GM12878 (cell line): ENCODE results near the gene SPRY4. TPM values are rescaled to one million over a fixed set of nuclear protein-coding genes. Genes with fewer than 3 reads are reported as not detected.

Experiments
- ATF7 ChIP-seq: fragments of 450-650 bp; IDR thresholded peaks from 2 replicates; pipeline ENCODE4 v1.6.1; 2016; ENCODE audit warnings: low read depth, mild to moderate bottlenecking
- CBFB ChIP-seq: IDR thresholded peaks from 2 replicates; pipeline ENCODE4 v1.6.1; 2016; ENCODE audit warnings: antibody characterized with exemption, low read depth
- EED ChIP-seq: sonication (generic); IDR thresholded peaks from 2 replicates; pipeline ENCODE4 v1.6.1; 2016; ENCODE audit warnings: antibody characterized with exemption, low read depth
- ESRRA ChIP-seq: IDR thresholded peaks from 2 replicates; pipeline ENCODE4 v1.6.1; 2012; ENCODE audit warnings: mild to moderate bottlenecking, low read length, improper control_type of control experiment
- FOS ChIP-seq: IDR thresholded peaks from 3 replicates; pipeline ENCODE4 v1.6.1; 2011; ENCODE audit warnings: borderline replicate concordance; ENCODE audit not compliant: insufficient read length; ENCODE audit errors: extremely low read depth
- HDGF ChIP-seq: fragments of 450-650 bp; IDR thresholded peaks from 2 replicates; pipeline ENCODE4 v1.6.1; 2016; ENCODE audit warnings: antibody characterized with exemption
- JUNB ChIP-seq: IDR thresholded peaks from 2 replicates; pipeline ENCODE4 v1.6.1; 2016; ENCODE audit warnings: antibody characterized with exemption, mild to moderate bottlenecking
- NFYB ChIP-seq: IDR thresholded peaks from 2 replicates; pipeline ENCODE4 v1.6.1; 2011; ENCODE audit warnings: low read depth, mild to moderate bottlenecking, low read length, improper control_type of control experiment, moderate library complexity; ENCODE audit not compliant: insufficient read depth
- NR2C2 ChIP-seq: IDR thresholded peaks from 2 replicates; pipeline ENCODE4 v1.6.1; 2011; ENCODE audit warnings: borderline replicate concordance, low read depth; ENCODE audit not compliant: control insufficient read depth, insufficient read length
- POLR2AphosphoS2 ChIP-seq: IDR thresholded peaks from 2 replicates; pipeline ENCODE4 v1.6.1; 2011; ENCODE audit warnings: low read depth, mild to moderate bottlenecking, low read length, improper control_type of control experiment, moderate library complexity
- RFX5 ChIP-seq: IDR thresholded peaks from 2 replicates; pipeline ENCODE4 v1.6.1; 2011; ENCODE audit warnings: low read depth, low read length, improper control_type of control experiment
- SRF ChIP-seq, 2 experiments: IDR thresholded peaks; 2 replicates each; pipeline ENCODE4 v1.6.1; 2011; ENCODE audit warnings: low read depth in 2 of 2, low read length in 2 of 2, mild to moderate bottlenecking in 1 of 2, moderate library complexity in 1 of 2
- STAT1 ChIP-seq: fragments of 450-650 bp; conservative IDR thresholded peaks from 2 replicates; pipeline ENCODE4 v1.6.1; 2014; ENCODE audit warnings: antibody characterized with exemption, mild to moderate bottlenecking
- SUZ12 ChIP-seq: fragments of 200-600 bp; sonication (generic); IDR thresholded peaks from one replicate; pipeline ENCODE4 v1.6.1; 2018; ENCODE audit warnings: antibody characterized with exemption, mild to moderate bottlenecking; ENCODE audit not compliant: unreplicated experiment
- ZNF207 ChIP-seq: fragments of 450-650 bp; IDR thresholded peaks from 2 replicates; pipeline ENCODE4 v1.6.1; 2014; ENCODE audit warnings: antibody characterized with exemption, mild to moderate bottlenecking, borderline replicate concordance
- polyA plus RNA-seq, 11 experiments: library from polyadenylated mRNA; depleted of rRNA in 4 of 11; unstranded in 6 of 11; stranded (reverse) in 5 of 11; fragments of >200 nt; fragmentation: Nextera tagmentation in 4 of 11; fragmentation: Illumina TruSeq in 1 of 11; extraction: Ambion mirVana in 4 of 11; extraction: Trizol in 1 of 11; gene quantifications; 1 replicate in 1 of 11; 2 replicates in 10 of 11; pipeline versions ENCODE4 v1.2.1 to v1.2.3, GENCODE V29; 2011 to 2016; ENCODE audit warnings: inconsistent platforms in 2 of 11, missing spikeins in 2 of 11, low read depth in 1 of 11
- total RNA-seq, 4 experiments: library from RNA; depleted of rRNA in 3 of 4; stranded (reverse); fragments of >200 nt in 3 of 4; fragmentation: Illumina TruSeq in 1 of 4; extraction: Trizol in 1 of 4; gene quantifications; 2 replicates each; pipeline versions ENCODE4 v1.2.1 to v1.2.3, GENCODE V29; 2013 to 2021
- TF ChIP-seq, protein P1 (sequence below): fragments of 450-650 bp; conservative IDR thresholded peaks from 2 replicates; pipeline ENCODE4 v1.6.1; 2017; ENCODE audit warnings: mild to moderate bottlenecking, moderate library complexity
- TF ChIP-seq, protein P2 (sequence below): IDR thresholded peaks from 2 replicates; pipeline ENCODE4 v1.6.1; 2011; ENCODE audit warnings: borderline replicate concordance, low read depth, mild to moderate bottlenecking, moderate library complexity, mixed read lengths, low read length; ENCODE audit not compliant: insufficient read depth; ENCODE audit errors: extremely low read length
- TF ChIP-seq, protein P3 (sequence below), 3 experiments: IDR thresholded peaks in 2 of 3; conservative IDR thresholded peaks in 1 of 3; 2 replicates each; pipeline ENCODE4 v1.5.1; 2011; ENCODE audit warnings: low read depth in 3 of 3, low read length in 3 of 3, mild to moderate bottlenecking in 3 of 3, control low read depth in 2 of 3, moderate library complexity in 2 of 3, inconsistent platforms in 1 of 3, mixed read lengths in 1 of 3; ENCODE audit not compliant: control insufficient read depth in 2 of 3, insufficient read depth in 1 of 3; ENCODE audit errors: extremely low read depth in 1 of 3
- TF ChIP-seq, protein P4 (sequence below): fragments of 450-650 bp; IDR thresholded peaks from 2 replicates; pipeline ENCODE4 v1.6.1; 2017; ENCODE audit warnings: low read depth, mild to moderate bottlenecking, moderate library complexity
- TF ChIP-seq, protein P5 (sequence below): fragments of 450-650 bp; IDR thresholded peaks from 2 replicates; pipeline ENCODE4 v1.6.1; 2018; ENCODE audit warnings: mild to moderate bottlenecking, low read depth, moderate library complexity; ENCODE audit not compliant: partially characterized antibody

The SPRY4 gene
- total and polyA plus RNA-seq, 10 of the 15 experiments (the other 5 are each of a cell fraction or from before 2014, with no cell fraction given): 0.04 to 1.4 (median 0.18) TPM; not detected in 1

DNA sequence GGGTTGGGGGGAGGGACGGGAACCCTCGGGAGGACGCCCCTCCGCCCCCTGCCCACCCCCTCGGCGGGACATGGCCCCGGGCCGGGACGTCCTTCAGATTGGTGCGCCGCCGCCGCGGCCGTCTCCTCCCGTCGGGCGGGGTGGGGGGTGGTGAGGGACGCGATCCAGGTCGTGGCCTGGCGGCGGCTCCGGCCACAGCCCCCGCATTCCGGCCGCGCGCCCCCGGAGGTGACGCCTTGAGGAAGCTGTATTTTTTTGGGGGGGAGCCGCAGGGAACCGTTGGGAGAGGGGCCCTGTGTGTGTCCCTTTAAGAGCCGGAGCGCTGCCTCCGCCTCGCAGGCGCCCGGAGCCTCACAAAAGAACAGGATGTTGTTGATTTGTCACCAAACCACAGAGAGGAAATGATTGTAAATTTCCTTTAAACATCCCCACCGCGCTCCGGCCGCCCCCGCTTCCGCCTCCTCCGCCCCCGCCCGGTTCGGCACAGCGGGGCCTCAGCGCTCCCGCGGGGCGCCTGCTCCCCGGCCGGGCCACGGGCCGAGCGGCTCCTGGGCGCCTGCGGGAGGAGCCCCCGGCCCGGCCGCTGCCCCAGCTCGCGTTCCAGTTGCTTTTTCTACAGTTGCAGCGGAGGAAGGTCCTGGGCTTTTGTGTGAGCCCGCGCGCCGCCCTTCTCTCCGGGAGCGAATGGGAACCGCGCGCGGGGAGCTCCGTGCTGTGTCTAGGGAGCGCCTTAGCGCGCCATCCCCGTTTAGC, 32.1 kb upstream of the SPRY4 start (continued):
- TF ChIP-seq, protein P1, sequence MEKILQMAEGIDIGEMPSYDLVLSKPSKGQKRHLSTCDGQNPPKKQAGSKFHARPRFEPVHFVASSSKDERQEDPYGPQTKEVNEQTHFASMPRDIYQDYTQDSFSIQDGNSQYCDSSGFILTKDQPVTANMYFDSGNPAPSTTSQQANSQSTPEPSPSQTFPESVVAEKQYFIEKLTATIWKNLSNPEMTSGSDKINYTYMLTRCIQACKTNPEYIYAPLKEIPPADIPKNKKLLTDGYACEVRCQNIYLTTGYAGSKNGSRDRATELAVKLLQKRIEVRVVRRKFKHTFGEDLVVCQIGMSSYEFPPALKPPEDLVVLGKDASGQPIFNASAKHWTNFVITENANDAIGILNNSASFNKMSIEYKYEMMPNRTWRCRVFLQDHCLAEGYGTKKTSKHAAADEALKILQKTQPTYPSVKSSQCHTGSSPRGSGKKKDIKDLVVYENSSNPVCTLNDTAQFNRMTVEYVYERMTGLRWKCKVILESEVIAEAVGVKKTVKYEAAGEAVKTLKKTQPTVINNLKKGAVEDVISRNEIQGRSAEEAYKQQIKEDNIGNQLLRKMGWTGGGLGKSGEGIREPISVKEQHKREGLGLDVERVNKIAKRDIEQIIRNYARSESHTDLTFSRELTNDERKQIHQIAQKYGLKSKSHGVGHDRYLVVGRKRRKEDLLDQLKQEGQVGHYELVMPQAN: peak; percentile 78
- TF ChIP-seq SRF (IDR thresholded peaks at IDR 0.05; ENCODE audit: low read depth in 2 of 2, low read length in 2 of 2) (no peak), NR2C2 (no peak), SUZ12 (no peak), HDGF (no peak), ESRRA (no peak), JUNB (peak; percentile 14; the same call in 1 of the 2 replicates), EED (peak; percentile 21; the same call in 1 of the 2 replicates), STAT1 (no peak), ATF7 (peak; percentile 44), FOS (no peak), POLR2AphosphoS2 (no peak), RFX5 (no peak), ZNF207 (no peak), CBFB (peak; percentile 61; the same call in 1 of the 2 replicates), NFYB (no peak)
- TF ChIP-seq, protein P2, sequence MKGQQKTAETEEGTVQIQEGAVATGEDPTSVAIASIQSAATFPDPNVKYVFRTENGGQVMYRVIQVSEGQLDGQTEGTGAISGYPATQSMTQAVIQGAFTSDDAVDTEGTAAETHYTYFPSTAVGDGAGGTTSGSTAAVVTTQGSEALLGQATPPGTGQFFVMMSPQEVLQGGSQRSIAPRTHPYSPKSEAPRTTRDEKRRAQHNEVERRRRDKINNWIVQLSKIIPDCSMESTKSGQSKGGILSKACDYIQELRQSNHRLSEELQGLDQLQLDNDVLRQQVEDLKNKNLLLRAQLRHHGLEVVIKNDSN: no peak
- TF ChIP-seq, protein P3, sequence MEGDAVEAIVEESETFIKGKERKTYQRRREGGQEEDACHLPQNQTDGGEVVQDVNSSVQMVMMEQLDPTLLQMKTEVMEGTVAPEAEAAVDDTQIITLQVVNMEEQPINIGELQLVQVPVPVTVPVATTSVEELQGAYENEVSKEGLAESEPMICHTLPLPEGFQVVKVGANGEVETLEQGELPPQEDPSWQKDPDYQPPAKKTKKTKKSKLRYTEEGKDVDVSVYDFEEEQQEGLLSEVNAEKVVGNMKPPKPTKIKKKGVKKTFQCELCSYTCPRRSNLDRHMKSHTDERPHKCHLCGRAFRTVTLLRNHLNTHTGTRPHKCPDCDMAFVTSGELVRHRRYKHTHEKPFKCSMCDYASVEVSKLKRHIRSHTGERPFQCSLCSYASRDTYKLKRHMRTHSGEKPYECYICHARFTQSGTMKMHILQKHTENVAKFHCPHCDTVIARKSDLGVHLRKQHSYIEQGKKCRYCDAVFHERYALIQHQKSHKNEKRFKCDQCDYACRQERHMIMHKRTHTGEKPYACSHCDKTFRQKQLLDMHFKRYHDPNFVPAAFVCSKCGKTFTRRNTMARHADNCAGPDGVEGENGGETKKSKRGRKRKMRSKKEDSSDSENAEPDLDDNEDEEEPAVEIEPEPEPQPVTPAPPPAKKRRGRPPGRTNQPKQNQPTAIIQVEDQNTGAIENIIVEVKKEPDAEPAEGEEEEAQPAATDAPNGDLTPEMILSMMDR (IDR thresholded peaks at IDR 0.05 in 2 of 3, conservative IDR thresholded peaks at IDR 0.05 in 1 of 3; ENCODE audit: control insufficient read depth in 2 of 3, extremely low read depth in 1 of 3, insufficient read depth in 1 of 3, low read depth in 3 of 3, low read length in 3 of 3): no peak
- TF ChIP-seq, protein P4, sequence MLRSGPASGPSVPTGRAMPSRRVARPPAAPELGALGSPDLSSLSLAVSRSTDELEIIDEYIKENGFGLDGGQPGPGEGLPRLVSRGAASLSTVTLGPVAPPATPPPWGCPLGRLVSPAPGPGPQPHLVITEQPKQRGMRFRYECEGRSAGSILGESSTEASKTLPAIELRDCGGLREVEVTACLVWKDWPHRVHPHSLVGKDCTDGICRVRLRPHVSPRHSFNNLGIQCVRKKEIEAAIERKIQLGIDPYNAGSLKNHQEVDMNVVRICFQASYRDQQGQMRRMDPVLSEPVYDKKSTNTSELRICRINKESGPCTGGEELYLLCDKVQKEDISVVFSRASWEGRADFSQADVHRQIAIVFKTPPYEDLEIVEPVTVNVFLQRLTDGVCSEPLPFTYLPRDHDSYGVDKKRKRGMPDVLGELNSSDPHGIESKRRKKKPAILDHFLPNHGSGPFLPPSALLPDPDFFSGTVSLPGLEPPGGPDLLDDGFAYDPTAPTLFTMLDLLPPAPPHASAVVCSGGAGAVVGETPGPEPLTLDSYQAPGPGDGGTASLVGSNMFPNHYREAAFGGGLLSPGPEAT: peak; percentile 86
- TF ChIP-seq, protein P5, sequence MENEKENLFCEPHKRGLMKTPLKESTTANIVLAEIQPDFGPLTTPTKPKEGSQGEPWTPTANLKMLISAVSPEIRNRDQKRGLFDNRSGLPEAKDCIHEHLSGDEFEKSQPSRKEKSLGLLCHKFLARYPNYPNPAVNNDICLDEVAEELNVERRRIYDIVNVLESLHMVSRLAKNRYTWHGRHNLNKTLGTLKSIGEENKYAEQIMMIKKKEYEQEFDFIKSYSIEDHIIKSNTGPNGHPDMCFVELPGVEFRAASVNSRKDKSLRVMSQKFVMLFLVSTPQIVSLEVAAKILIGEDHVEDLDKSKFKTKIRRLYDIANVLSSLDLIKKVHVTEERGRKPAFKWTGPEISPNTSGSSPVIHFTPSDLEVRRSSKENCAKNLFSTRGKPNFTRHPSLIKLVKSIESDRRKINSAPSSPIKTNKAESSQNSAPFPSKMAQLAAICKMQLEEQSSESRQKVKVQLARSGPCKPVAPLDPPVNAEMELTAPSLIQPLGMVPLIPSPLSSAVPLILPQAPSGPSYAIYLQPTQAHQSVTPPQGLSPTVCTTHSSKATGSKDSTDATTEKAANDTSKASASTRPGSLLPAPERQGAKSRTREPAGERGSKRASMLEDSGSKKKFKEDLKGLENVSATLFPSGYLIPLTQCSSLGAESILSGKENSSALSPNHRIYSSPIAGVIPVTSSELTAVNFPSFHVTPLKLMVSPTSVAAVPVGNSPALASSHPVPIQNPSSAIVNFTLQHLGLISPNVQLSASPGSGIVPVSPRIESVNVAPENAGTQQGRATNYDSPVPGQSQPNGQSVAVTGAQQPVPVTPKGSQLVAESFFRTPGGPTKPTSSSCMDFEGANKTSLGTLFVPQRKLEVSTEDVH: no peak
